Anterior cingulate cortex (tissue), 58 donors: ENCODE data around the gene FRMD8.

Experiments
- DNase-seq, 58 donors: peaks; one replicate each; lab custom pipeline; 2025; lab: John Stamatoyannopoulos, UW

FRMD8 gene

GRCh38 chr11:65422633-65423515, 36.4 kb downstream of the FRMD8 start, which contains the start of gene NEAT1:
Gene NEAT1, plus strand, starts transcription at chr11:65422798.
- DNase-seq: peak; percentile 30 to 95 (median 89)

GRCh38 chr11:65423516-65424204, 37.2 kb downstream of the FRMD8 start:
- DNase-seq: peak in 2 of 58 donors; percentile 24 to 46

GRCh38 chr11:65424205-65425104, 38.0 kb downstream of the FRMD8 start:
- DNase-seq: peak in 11 of 58 donors; percentile 19 to 50 (median 25)

GRCh38 chr11:65425105-65425970, 38.9 kb downstream of the FRMD8 start:
- DNase-seq: peak in 10 of 58 donors; percentile 14 to 69 (median 38)

GRCh38 chr11:65425971-65426838, 39.8 kb downstream of the FRMD8 start:
- peak in 1 of 58 donors; percentile 36 for DNase-seq

- DNase-seq: peak in 11 of 58 donors; percentile 39 to 79 (median 60)
Observed at GRCh38 chr11:65426839-65427690, 40.6 kb downstream of the FRMD8 start.

GRCh38 chr11:65427691-65428577, 41.5 kb downstream of the FRMD8 start:
- DNase-seq: peak in 7 of 58 donors; percentile 24 to 64 (median 36)

GRCh38 chr11:65428578-65429067, 42.2 kb downstream of the FRMD8 start:
- DNase-seq: no peak

- peak in 2 of 58 donors; percentile 20 for DNase-seq
Observed at GRCh38 chr11:65429068-65429681, 42.7 kb downstream of the FRMD8 start.

- DNase-seq: peak in 16 of 58 donors; percentile 31 to 68 (median 42)
Observed at GRCh38 chr11:65429724-65430405, 43.4 kb downstream of the FRMD8 start.

GRCh38 chr11:65430406-65431217, 44.2 kb downstream of the FRMD8 start:
- DNase-seq: no peak

- no peak for DNase-seq
Observed at GRCh38 chr11:65431451-65432099, 45.1 kb downstream of the FRMD8 start.

- no peak for DNase-seq
Observed at GRCh38 chr11:65432100-65432650, 45.7 kb downstream of the FRMD8 start.
